GM18502 (cell line): Measurements from ENCODE around the gene DCHS1.

ENCODE experiments used
- ATAC-seq: cut with Tn5 transposase; IDR thresholded peaks from one replicate; pipeline ENCODE4 v1.9.1; 2021; ENCODE audit warnings: mild to moderate bottlenecking; ENCODE audit not compliant: unreplicated experiment, poor library complexity

The DCHS1 gene

GRCh38 chr11:6602096-6602940, 53.3 kb downstream of the DCHS1 start:
- ATAC-seq = no peak

- no peak for ATAC-seq
These were observed 54.6 kb downstream of the DCHS1 start for GRCh38 chr11:6601041-6601461.

- ATAC-seq = no peak
These were observed 55.7 kb downstream of the DCHS1 start for GRCh38 chr11:6599881-6600390.

- ATAC-seq = no peak
These were observed 56.2 kb downstream of the DCHS1 start for GRCh38 chr11:6599449-6599848.

GRCh38 chr11:6598555-6598954, 57.1 kb downstream of the DCHS1 start:
- no peak for ATAC-seq

- ATAC-seq = no peak
These were observed 59.3 kb downstream of the DCHS1 start for GRCh38 chr11:6596239-6596877.

GRCh38 chr11:6594142-6594768, 61.4 kb downstream of the DCHS1 start:
- no peak for ATAC-seq

- no peak for ATAC-seq
These were observed 67.6 kb downstream of the DCHS1 start for GRCh38 chr11:6588018-6588417.

GRCh38 chr11:6587360-6587953, 68.2 kb downstream of the DCHS1 start:
- no peak for ATAC-seq

GRCh38 chr11:6586434-6587359, 68.9 kb downstream of the DCHS1 start:
- no peak for ATAC-seq

- ATAC-seq = no peak
These were observed 71.1 kb downstream of the DCHS1 start for GRCh38 chr11:6584528-6584927.

- no peak for ATAC-seq
These were observed 72.0 kb downstream of the DCHS1 start for GRCh38 chr11:6583584-6583983.

GRCh38 chr11:6579681-6580080, 75.9 kb downstream of the DCHS1 start:
- ATAC-seq = no peak

GRCh38 chr11:6578134-6578533, 77.5 kb downstream of the DCHS1 start:
- ATAC-seq = no peak

- ATAC-seq = no peak
These were observed 78.9 kb downstream of the DCHS1 start for GRCh38 chr11:6576471-6577373.

GRCh38 chr11:6574816-6575715, 80.5 kb downstream of the DCHS1 start:
- ATAC-seq = no peak

GRCh38 chr11:6572215-6572614, 83.4 kb downstream of the DCHS1 start:
- ATAC-seq = no peak
